ACHN (cell line): ENCODE results near the gene ZBTB32.

ENCODE experiments used
- DNase-seq: peaks from one replicate; pipeline ENCODE4 v3.0.0-alpha.2; 2015
- in situ Hi-C: cut with HindIII; loops from 2 replicates; pipeline ENCODE4 v1.10.0; 2017; ENCODE audit warnings: low sequenced_read_pairs, low pct_ligation_motif_present, low pct_unique_long_range_greater_than_20kb

ZBTB32 gene

GRCh38 chr19:35744430-35745327 lies 40.3 kb downstream of the ZBTB32 start:
- DNase-seq: peak; percentile 95
- in situ Hi-C loops: no loop called here

- DNase-seq: peak; percentile 98
- in situ Hi-C loops: no loop called here
Measured at GRCh38 chr19:35745328-35746086, 41.1 kb downstream of the ZBTB32 start, which contains the start of the genes PSENEN and U2AF1L4. PSENEN (plus strand) TSS chr19:35745651; CDS start chr19:35745931, 280 bp downstream. U2AF1L4 (minus strand) TSS chr19:35745418; CDS start chr19:35745391, 27 bp downstream.

GRCh38 chr19:35746087-35746462 lies 41.7 kb downstream of the ZBTB32 start:
- no peak for DNase-seq
- in situ Hi-C loops: no loop called here

- DNase-seq: no peak
- in situ Hi-C loops: no loop called here
Measured at GRCh38 chr19:35746531-35746930, 42.2 kb downstream of the ZBTB32 start.

- peak; percentile 98 for DNase-seq
- in situ Hi-C loops: no loop called here
Measured at GRCh38 chr19:35748106-35749020, 44.0 kb downstream of the ZBTB32 start, which contains the start of gene LIN37. LIN37 (plus strand) TSS chr19:35748576; CDS start chr19:35748725, 149 bp downstream.

GRCh38 chr19:35750167-35750566 lies 45.8 kb downstream of the ZBTB32 start:
- in situ Hi-C loops: no loop called here
- DNase-seq: no peak

- no peak for DNase-seq
- in situ Hi-C loops: no loop called here
Measured at GRCh38 chr19:35751839-35752745, 47.7 kb downstream of the ZBTB32 start.

GRCh38 chr19:35752746-35753350 lies 48.5 kb downstream of the ZBTB32 start:
- in situ Hi-C loops: no loop called here
- DNase-seq: no peak

GRCh38 chr19:35753634-35754369 lies 49.4 kb downstream of the ZBTB32 start:
- in situ Hi-C loops: no loop called here
- no peak for DNase-seq

- DNase-seq: no peak
- in situ Hi-C loops: no loop called here
Measured at GRCh38 chr19:35754370-35755130, 50.2 kb downstream of the ZBTB32 start.

- in situ Hi-C loops: no loop called here
- DNase-seq: no peak
Measured at GRCh38 chr19:35755131-35755549, 50.8 kb downstream of the ZBTB32 start.

GRCh38 chr19:35755550-35756376 lies 51.4 kb downstream of the ZBTB32 start:
- DNase-seq: no peak
- in situ Hi-C loops: no loop called here

GRCh38 chr19:35756377-35757230 lies 52.2 kb downstream of the ZBTB32 start, which contains the start of gene HSPB6:
HSPB6 (minus strand) TSS chr19:35757029; CDS start chr19:35757008, 21 bp downstream.
- in situ Hi-C loops: no loop called here
- no peak for DNase-seq

GRCh38 chr19:35757231-35757748 lies 52.9 kb downstream of the ZBTB32 start:
- peak; percentile 63 for DNase-seq
- in situ Hi-C loops: no loop called here
